ENCODE data around the gene COQ3. TPM values are rescaled to one million over a fixed set of nuclear protein-coding genes. Genes with fewer than 3 reads are reported as not detected.

The COQ3 gene
- total RNA-seq, 3 donors from 2014 or later, result 4.2 to 5.6 (median 4.5) TPM

- H3K27me3 ChIP-seq, result no peaks in the 10 kb centered on the region
- no peaks in the 10 kb centered on the region for H3K36me3 ChIP-seq
- H3K4me3 ChIP-seq, result no peak overlapping the region
- intact Hi-C loops (cut with DNase I; ENCODE audit: low total_unique reads), result no loop called here
- DNase-seq (ENCODE audit: low spot score in 2 of 2), result no peak
- H3K4me1 ChIP-seq, result peaks cover 0 to 16% of the 10 kb centered on the region in 2 donors
- H3K9me3 ChIP-seq, result no peaks in the 10 kb centered on the region
- no peak overlapping the region for H3K27ac ChIP-seq
- TF ChIP-seq CTCF (IDR thresholded peaks at IDR 0.05) (no peak), POLR2AphosphoS5 (IDR thresholded peaks at IDR 0.05) (no peak), POLR2A (IDR thresholded peaks at IDR 0.05) (no peak)
These were observed 34.0 kb upstream of the COQ3 start for GRCh38 chr6:99427988-99428387.

- Histone ChIP-seq H3K36me3 (no peaks in the 10 kb centered on the region), H3K27ac (peak overlapping the region; percentile 96), H3K9me3 (no peaks in the 10 kb centered on the region), H3K27me3 (no peaks in the 10 kb centered on the region), H3K4me3 (peak overlapping the region; percentile 63 to 92 (median 84)), H3K4me1 (peaks cover 0 to 18% of the 10 kb centered on the region in 2 donors)
- no peak for DNase-seq (ENCODE audit: low spot score in 2 of 2)
- TF ChIP-seq CTCF (IDR thresholded peaks at IDR 0.05), result no peak
- TF ChIP-seq POLR2A (IDR thresholded peaks at IDR 0.05), result no peak
- no peak for TF ChIP-seq POLR2AphosphoS5 (IDR thresholded peaks at IDR 0.05)
- intact Hi-C loops (cut with DNase I; ENCODE audit: low total_unique reads), result no loop called here
These were observed 32.4 kb upstream of the COQ3 start for GRCh38 chr6:99426451-99426757.

GRCh38 chr6:99425647-99426450, 31.9 kb upstream of the COQ3 start:
- intact Hi-C loops (cut with DNase I; ENCODE audit: low total_unique reads), result no loop called here

GRCh38 chr6:99424761-99425646, 31.0 kb upstream of the COQ3 start, which contains the start of gene PNISR:
Gene PNISR (minus strand): TSS chr6:99425308. CDS start chr6:99414659, 10,649 bp downstream.
- intact Hi-C loops (cut with DNase I; ENCODE audit: low total_unique reads), result no loop called here
- Histone ChIP-seq H3K4me3 (peak within 1 kb of the TSS; percentile 63 to 92 (median 84)), H3K4me1 (peaks cover 0 to 25% of the 10 kb centered on the region in 2 donors), H3K9me3 (no peaks in the 10 kb centered on the region), H3K36me3 (no peaks in the 10 kb centered on the region), H3K27me3 (no peaks in the 10 kb centered on the region), H3K27ac (peak within 1 kb of the TSS; percentile 96)
- TF ChIP-seq POLR2AphosphoS5 (IDR thresholded peaks at IDR 0.05), result peak; percentile 69 to 96 (median 92)
- TF ChIP-seq CTCF (IDR thresholded peaks at IDR 0.05), result no peak
- no peak for TF ChIP-seq POLR2A (IDR thresholded peaks at IDR 0.05)
- peak; percentile 86 to 96 for DNase-seq (ENCODE audit: low spot score in 2 of 2)

More at GRCh38 chr6:99425647-99426450, 31.9 kb upstream of the COQ3 start:
- peak overlapping the region; percentile 96 for H3K27ac ChIP-seq
- no peak for TF ChIP-seq POLR2AphosphoS5 (IDR thresholded peaks at IDR 0.05)
- TF ChIP-seq POLR2A (IDR thresholded peaks at IDR 0.05), result no peak
- peak in 2 of 3 donors; percentile 6 to 13 for TF ChIP-seq CTCF (IDR thresholded peaks at IDR 0.05)
- H3K4me3 ChIP-seq, result peak overlapping the region; percentile 63 to 92 (median 84)
- no peaks in the 10 kb centered on the region for H3K27me3 ChIP-seq
- DNase-seq (ENCODE audit: low spot score in 2 of 2), result peak; percentile 70 to 73
- H3K9me3 ChIP-seq, result no peaks in the 10 kb centered on the region
- peaks cover 0 to 24% of the 10 kb centered on the region in 2 donors for H3K4me1 ChIP-seq
- no peaks in the 10 kb centered on the region for H3K36me3 ChIP-seq
